Stomach (tissue), 4 donors: ENCODE results near the gene CREB5.

Source experiments
- EP300 ChIP-seq: sonication (generic); formaldehyde crosslinking; IDR thresholded peaks from one replicate; pipeline ENCODE4 v1.6.1; 2017; ENCODE audit warnings: antibody characterized with exemption
- POLR2A ChIP-seq, 4 donors: fragments of 450-650 bp; IDR thresholded peaks; one replicate each; pipeline ENCODE4 v1.6.1; 2016; ENCODE audit warnings: antibody characterized with exemption in 4 of 4, control low read depth in 2 of 4, mild to moderate bottlenecking in 1 of 4, moderate library complexity in 1 of 4
- TF ChIP-seq, protein P1 (sequence below), 7 experiments: fragments of 450-650 bp in 4 of 7; fragments of 200-600 bp in 3 of 7; sonication (generic) in 3 of 7; IDR thresholded peaks; one replicate each; pipeline ENCODE4 v1.5.1; 2016 to 2019; ENCODE audit warnings: antibody characterized with exemption in 7 of 7, control low read depth in 2 of 7, mild to moderate bottlenecking in 1 of 7

DNA sequence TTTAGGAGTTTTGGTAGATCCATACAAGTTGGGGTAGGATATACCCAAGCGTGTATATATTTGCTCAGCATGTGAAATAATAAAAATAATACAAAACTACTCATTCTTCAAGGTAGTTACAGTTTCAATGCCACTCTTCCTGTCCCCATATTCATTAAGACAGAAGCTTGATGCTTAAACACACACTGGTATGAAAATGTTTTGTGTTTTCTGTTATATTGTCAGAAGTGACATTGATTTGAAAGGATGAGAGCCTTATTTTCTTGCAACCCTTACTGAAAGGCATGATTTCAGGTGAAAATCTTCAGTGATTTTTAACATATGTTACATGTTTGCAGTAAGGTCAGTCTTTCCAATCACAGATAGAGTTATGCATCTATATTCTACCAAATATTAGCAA is 312.2 kb downstream of the CREB5 start:
- TF ChIP-seq, protein P1, sequence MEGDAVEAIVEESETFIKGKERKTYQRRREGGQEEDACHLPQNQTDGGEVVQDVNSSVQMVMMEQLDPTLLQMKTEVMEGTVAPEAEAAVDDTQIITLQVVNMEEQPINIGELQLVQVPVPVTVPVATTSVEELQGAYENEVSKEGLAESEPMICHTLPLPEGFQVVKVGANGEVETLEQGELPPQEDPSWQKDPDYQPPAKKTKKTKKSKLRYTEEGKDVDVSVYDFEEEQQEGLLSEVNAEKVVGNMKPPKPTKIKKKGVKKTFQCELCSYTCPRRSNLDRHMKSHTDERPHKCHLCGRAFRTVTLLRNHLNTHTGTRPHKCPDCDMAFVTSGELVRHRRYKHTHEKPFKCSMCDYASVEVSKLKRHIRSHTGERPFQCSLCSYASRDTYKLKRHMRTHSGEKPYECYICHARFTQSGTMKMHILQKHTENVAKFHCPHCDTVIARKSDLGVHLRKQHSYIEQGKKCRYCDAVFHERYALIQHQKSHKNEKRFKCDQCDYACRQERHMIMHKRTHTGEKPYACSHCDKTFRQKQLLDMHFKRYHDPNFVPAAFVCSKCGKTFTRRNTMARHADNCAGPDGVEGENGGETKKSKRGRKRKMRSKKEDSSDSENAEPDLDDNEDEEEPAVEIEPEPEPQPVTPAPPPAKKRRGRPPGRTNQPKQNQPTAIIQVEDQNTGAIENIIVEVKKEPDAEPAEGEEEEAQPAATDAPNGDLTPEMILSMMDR (IDR thresholded peaks at IDR 0.05) = no peak
- TF ChIP-seq EP300 = no peak
- TF ChIP-seq POLR2A (IDR thresholded peaks at IDR 0.05) = no peak
